Tibial artery (tissue), 4 donors: ENCODE results near the gene IBSP.

ENCODE experiments used
- DNase-seq, 2 donors: peaks; one replicate each; pipeline ENCODE4 v3.0.0-alpha.2; 2019
- H3K27ac ChIP-seq, 2 donors: fragments of 200-600 bp; sonication (generic) in 1 of 2; 1 replicate in 1 of 2; 2 replicates in 1 of 2; pipeline ENCODE4 v1.5.1; 2018 to 2019; ENCODE audit warnings: mild to moderate bottlenecking in 1 of 2
- H3K27me3 ChIP-seq, 2 donors: fragments of 200-600 bp; sonication (generic) in 1 of 2; one replicate each; pipeline versions ENCODE4 v1.5.1 to v1.6.0; 2016 to 2019
- H3K36me3 ChIP-seq, 3 donors: fragments of 200-600 bp; sonication (generic) in 2 of 3; one replicate each; pipeline ENCODE4 v1.5.1; 2016 to 2019; ENCODE audit warnings: mild to moderate bottlenecking in 2 of 3
- H3K4me1 ChIP-seq, 4 donors: fragments of 200-600 bp; sonication (generic) in 2 of 4; 1 replicate in 3 of 4; 2 replicates in 1 of 4; pipeline ENCODE4 v1.5.1; 2016 to 2019
- H3K4me3 ChIP-seq, 2 donors: fragments of 200-600 bp; sonication (generic) in 1 of 2; 1 replicate in 1 of 2; 2 replicates in 1 of 2; pipeline ENCODE4 v1.5.1; 2018 to 2019; ENCODE audit warnings: mild to moderate bottlenecking in 2 of 2
- H3K9me3 ChIP-seq, 3 donors: fragments of 200-600 bp; sonication (generic) in 1 of 3; one replicate each; pipeline ENCODE4 v1.5.1; 2016 to 2019
- CTCF ChIP-seq, 2 experiments: fragments of 200-600 bp in 1 of 2; fragments of 450-650 bp in 1 of 2; IDR thresholded peaks; one replicate each; pipeline ENCODE4 v1.5.1; 2017 to 2019; ENCODE audit warnings: antibody characterized with exemption in 2 of 2, mild to moderate bottlenecking in 1 of 2, moderate library complexity in 1 of 2
- intact Hi-C: fragments of 100-400 bp; cut with DNase I; formaldehyde crosslinking; loops from one replicate; pipeline ENCODE4 v1.15.0; 2023; ENCODE audit warnings: low total_unique reads

The IBSP gene

GRCh38 chr4:87844452-87844851, 45.1 kb downstream of the IBSP start:
- H3K27ac ChIP-seq, result peak overlapping the region; percentile 1 to 38
- H3K4me1 ChIP-seq, result peaks cover 0 to 11% (median 2%) of the 10 kb centered on the region in 4 donors
- intact Hi-C loops, result loop anchor here (5.0 kb wide), 1 partner anchor 472 kb away; no protein-coding TSS in a partner anchor
- no peak for DNase-seq
- H3K9me3 ChIP-seq, result no peaks in the 10 kb centered on the region
- H3K4me3 ChIP-seq, result no peak overlapping the region
- TF ChIP-seq CTCF (IDR thresholded peaks at IDR 0.05), result no peak
- H3K36me3 ChIP-seq, result no peaks in the 10 kb centered on the region
- no peaks in the 10 kb centered on the region for H3K27me3 ChIP-seq

- no peak for DNase-seq
- TF ChIP-seq CTCF (IDR thresholded peaks at IDR 0.05), result no peak
- Histone ChIP-seq H3K36me3 (no peaks in the 10 kb centered on the region), H3K27me3 (no peaks in the 10 kb centered on the region), H3K27ac (no peak overlapping the region), H3K9me3 (no peaks in the 10 kb centered on the region), H3K4me3 (no peak overlapping the region), H3K4me1 (peaks cover 0 to 11% (median 2%) of the 10 kb centered on the region in 4 donors)
- intact Hi-C loops, result no loop called here
Observed at GRCh38 chr4:87846226-87846625, 46.9 kb downstream of the IBSP start.

DNA sequence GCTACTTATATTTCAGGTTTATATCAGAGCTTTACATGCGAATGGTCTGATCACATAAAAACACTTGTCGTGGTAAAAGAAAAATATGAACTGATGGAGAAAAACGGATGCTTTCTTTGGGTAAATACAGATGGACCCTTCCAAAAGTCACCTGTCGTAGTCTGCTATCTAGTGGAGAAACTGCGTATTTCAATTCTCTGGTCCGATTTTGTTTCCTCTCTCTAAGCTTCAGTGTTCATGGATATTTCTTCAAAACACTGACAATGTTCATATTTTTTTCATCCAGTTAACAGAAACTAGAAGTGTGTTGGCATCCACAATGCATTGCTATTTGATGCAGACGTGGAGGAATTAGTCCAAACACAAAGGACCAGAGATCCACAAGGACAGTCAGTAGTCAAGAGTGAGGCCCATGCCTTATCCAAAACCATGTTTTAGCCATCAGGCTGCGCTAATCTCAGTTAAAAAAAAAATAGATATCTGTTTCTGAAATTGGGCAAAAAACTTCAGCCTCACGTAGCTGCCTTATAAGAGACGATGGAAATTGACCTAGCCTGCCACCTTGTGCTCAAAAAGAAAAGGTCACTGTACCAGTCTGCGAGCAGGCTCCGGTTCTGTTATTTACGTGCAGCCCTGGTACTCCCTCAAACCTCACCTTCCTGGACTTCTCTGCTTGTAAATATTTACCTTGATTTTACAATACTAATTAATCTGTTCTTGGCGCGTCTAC, 49.4 kb downstream of the IBSP start:
- Histone ChIP-seq H3K4me3 (peak overlapping the region; percentile 21 to 40), H3K36me3 (no peaks in the 10 kb centered on the region), H3K27ac (no peak overlapping the region), H3K4me1 (peaks cover 0 to 8% (median under 1%) of the 10 kb centered on the region in 4 donors), H3K9me3 (no peaks in the 10 kb centered on the region), H3K27me3 (no peaks in the 10 kb centered on the region)
- intact Hi-C loops, result no loop called here
- DNase-seq, result peak; percentile 48 to 68
- peak; percentile 61 to 63 for TF ChIP-seq CTCF (IDR thresholded peaks at IDR 0.05)

GRCh38 chr4:87849612-87850011, 50.3 kb downstream of the IBSP start:
- Histone ChIP-seq H3K4me3 (no peak overlapping the region), H3K4me1 (no peaks in the 10 kb centered on the region), H3K27ac (no peak overlapping the region), H3K27me3 (no peaks in the 10 kb centered on the region), H3K36me3 (no peaks in the 10 kb centered on the region), H3K9me3 (no peaks in the 10 kb centered on the region)
- TF ChIP-seq CTCF (IDR thresholded peaks at IDR 0.05), result no peak
- intact Hi-C loops, result no loop called here
- DNase-seq, result no peak

DNA sequence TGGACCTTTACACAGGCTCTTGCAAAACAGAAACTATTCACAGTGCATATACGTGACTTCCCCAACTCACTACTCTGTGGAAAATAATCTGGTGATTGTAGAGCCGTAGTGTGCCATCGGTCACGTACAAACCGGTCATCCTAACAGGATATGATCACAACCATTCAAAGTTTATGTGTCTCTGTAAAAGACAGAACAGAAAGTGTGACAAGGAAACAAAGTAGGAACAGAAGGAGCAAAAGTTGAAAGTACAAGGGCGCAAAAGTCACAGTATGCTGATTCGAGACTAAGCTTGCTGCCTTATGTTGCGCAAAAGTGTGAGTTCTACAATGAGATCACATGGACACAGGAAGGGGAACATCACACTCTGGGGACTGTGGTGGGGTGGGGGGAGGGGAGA, 52.0 kb downstream of the IBSP start:
- Histone ChIP-seq H3K36me3 (no peaks in the 10 kb centered on the region), H3K27me3 (no peaks in the 10 kb centered on the region), H3K27ac (no peak overlapping the region), H3K4me1 (no peaks in the 10 kb centered on the region), H3K9me3 (no peaks in the 10 kb centered on the region), H3K4me3 (no peak overlapping the region)
- TF ChIP-seq CTCF (IDR thresholded peaks at IDR 0.05), result no peak
- intact Hi-C loops, result no loop called here
- DNase-seq, result peak in 1 of 2 donors; percentile 37
